Epithelial cell of proximal tubule (primary cell): Measurements from ENCODE around the gene CER1. TPM values are rescaled to one million over a fixed set of nuclear protein-coding genes. Genes with fewer than 3 reads are reported as not detected.
"Not testable (repeated sequence)": the region's sequence is repeated elsewhere in the genome, so short reads cannot be mapped to it uniquely, and the experiment has no call there.

ENCODE experiments used
- DNase-seq: peaks from one replicate; pipeline ENCODE4 v3.0.0-alpha.2; 2011; ENCODE audit warnings: low read depth
- H3K4me3 ChIP-seq: 2 replicates; pipeline ENCODE4 v1.5.1; 2011; ENCODE audit warnings: low read depth, mild to moderate bottlenecking, low read length
- CTCF ChIP-seq: conservative IDR thresholded peaks from 2 replicates; pipeline ENCODE4 v1.5.1; 2012; ENCODE audit warnings: low read depth, mild to moderate bottlenecking, low read length
- total RNA-seq: library from RNA; depleted of rRNA; stranded (reverse); fragments of >200 nt; gene quantifications from 2 replicates; pipeline ENCODE4 v1.2.3, GENCODE V29; 2015

CER1 gene
- total RNA-seq, 1 donor from 2014 or later = not detected

DNA sequence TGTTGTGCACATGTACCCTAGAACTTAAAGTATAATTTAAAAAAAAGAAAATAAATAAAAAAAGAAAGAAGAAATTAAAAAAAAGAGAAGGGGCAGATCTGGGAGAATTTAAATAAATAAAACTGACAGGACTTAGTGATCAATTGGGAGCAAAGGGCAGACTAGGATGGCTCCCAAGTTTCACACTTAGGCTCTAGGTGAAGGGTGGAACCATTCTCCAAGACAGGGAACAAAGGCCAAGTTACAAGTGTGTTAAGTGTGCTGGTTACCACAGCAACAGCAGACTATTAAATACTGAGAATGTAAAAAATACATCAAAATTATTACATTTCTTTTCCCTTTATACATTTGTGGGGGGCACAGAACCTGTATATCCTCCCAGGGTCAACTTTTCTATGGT is 36.4 kb downstream of the CER1 start:
- no peak for DNase-seq
- no peak for TF ChIP-seq CTCF

GRCh38 chr9:14682616-14683015 is 39.9 kb downstream of the CER1 start:
- not testable (repeated sequence) for H3K4me3 ChIP-seq, DNase-seq

More for the DNA sequence above, 36.4 kb downstream of the CER1 start:
- no peak overlapping the region for H3K4me3 ChIP-seq

DNA sequence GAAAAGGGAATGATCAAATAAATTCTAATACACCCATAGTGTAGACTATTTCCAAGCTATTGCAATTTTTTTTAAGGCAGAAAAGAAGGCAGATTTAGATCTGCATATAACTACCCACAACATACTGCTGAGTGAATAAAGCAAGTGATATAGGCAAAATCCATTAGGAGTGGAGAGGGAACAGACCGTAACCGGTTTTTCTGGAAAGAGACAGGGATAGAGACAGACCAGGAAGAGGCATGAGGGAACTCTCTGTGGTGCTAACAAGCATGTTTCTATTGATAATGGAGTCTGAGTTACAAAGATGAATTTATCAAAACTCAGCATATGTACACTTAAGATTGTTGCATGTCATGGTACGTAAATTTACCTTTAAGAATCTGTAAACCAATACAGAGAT is 43.8 kb downstream of the CER1 start:
- DNase-seq = no peak
- TF ChIP-seq CTCF = no peak
- H3K4me3 ChIP-seq = no peak overlapping the region

GRCh38 chr9:14677872-14678271 is 44.7 kb downstream of the CER1 start:
- no peak for TF ChIP-seq CTCF
- H3K4me3 ChIP-seq = no peak overlapping the region
- no peak for DNase-seq

- H3K4me3 ChIP-seq = no peak overlapping the region
- DNase-seq = no peak
- no peak for TF ChIP-seq CTCF
Measured at GRCh38 chr9:14677396-14677795, 45.1 kb downstream of the CER1 start.

DNA sequence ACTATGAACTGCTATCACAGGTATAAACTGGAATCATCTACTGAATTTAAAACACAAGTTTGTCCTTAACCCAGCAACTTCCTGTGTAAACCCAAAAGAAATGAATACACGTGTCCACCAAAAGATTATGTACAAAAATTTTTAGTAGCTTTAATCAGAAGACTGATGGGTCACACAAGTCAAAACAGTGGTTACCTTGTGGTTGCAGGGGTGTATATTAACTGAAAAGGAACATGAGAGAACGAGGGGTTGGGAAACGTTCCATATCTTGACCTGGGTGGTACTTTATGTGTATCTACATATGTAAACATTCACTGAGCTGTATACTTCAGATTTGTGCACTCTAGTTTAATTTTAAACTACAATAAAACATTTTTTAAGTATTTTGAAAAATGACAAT is 47.9 kb downstream of the CER1 start:
- no peak overlapping the region for H3K4me3 ChIP-seq
- no peak for DNase-seq
- no peak for TF ChIP-seq CTCF

DNA sequence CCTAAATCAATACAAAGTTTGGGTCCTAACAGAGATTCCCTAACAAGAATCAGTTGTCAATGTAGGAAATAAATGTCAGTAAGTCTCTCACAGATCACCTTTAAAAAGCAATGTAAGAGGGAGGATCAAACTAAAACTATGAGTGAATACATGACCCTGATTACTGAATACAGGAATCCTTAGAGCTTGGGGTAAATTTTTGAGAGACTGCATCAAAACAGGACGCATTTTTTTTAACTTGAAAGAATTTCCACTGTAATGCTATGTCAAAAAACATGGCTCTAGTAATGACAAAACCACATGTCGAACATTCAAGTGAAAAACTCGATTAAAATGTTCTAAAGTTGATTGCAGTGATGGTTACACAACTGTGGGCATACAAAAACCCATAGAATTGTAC is 51.2 kb downstream of the CER1 start:
- H3K4me3 ChIP-seq = no peak overlapping the region
- no peak for TF ChIP-seq CTCF
- DNase-seq = no peak

DNA sequence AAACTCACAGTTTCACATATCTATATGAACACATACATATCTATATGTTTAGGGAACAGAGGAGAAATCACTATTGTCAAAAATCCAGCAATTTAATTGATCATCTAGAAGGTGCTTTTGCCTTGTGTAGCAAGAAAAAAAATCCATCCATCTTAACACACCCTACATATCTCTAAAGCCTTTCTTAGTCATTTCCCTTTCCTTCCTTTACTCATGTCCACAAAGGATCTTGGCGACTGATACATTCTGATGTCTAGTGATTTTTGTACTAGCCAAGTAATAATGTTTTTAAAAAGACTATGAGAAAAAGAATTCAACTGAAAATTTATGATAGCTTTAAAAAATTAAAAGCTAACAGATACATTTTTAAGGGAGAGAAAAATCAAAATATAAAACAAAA is 51.8 kb downstream of the CER1 start:
- TF ChIP-seq CTCF = no peak
- H3K4me3 ChIP-seq = no peak overlapping the region
- no peak for DNase-seq
